GM12878 (cell line): ENCODE results near the gene R3HDM1. TPM values are rescaled to one million over a fixed set of nuclear protein-coding genes. Genes with fewer than 3 reads are reported as not detected.

Source experiments
- ATAC-seq: fragments of 200-7000 bp; cut with Tn5 transposase; 3 replicates; pipeline ENCODE4 v1.9.1; 2020; ENCODE audit warnings: mild to moderate bottlenecking, moderate library complexity
- BruUV-seq: library from RNA; stranded (reverse); fragments of 400-500 nt; replicated peaks from 2 replicates; lab custom pipeline; 2021; lab: Mats Ljungman, UMichigan
- CTCF ChIA-PET: fragments of 300-600 bp; sonication (Branson Sonifier 250); formaldehyde crosslinking; extraction: SDS; loops from one replicate; lab custom pipeline; 2021; ENCODE audit warnings: inconsistent platforms; lab: Yijun Ruan, JAX
- POLR2A ChIA-PET: fragments of 350-600 bp; formaldehyde crosslinking; extraction: SDS; loops from one replicate; lab custom pipeline; 2021; ENCODE audit warnings: inconsistent platforms; lab: Charles Lee
- RAD21 ChIA-PET: fragments of 300-600 bp; sonication (Branson Sonifier 250); formaldehyde crosslinking; loops from one replicate; lab custom pipeline; 2023; ENCODE audit warnings: antibody characterized with exemption; ENCODE audit not compliant: unreplicated experiment; lab: Charles Lee
- SMC1A ChIA-PET: fragments of 300-600 bp; sonication (Branson Sonifier 250); formaldehyde crosslinking; loops from one replicate; lab custom pipeline; 2023; ENCODE audit not compliant: unreplicated experiment, uncharacterized antibody; lab: Charles Lee
- DNase-seq: peaks from one replicate; pipeline ENCODE4 v3.0.0-alpha.2; 2011; ENCODE audit warnings: low read depth, low spot score
- FAIRE-seq: peaks from 3 replicates; lab custom pipeline; 2011; peaks lifted over from hg19 to GRCh38; lab: Jason Lieb, UNC
- H2AFZ ChIP-seq: 2 replicates; pipeline ENCODE4 v1.6.0; 2011; ENCODE audit warnings: low read depth, low read length, control low read depth; ENCODE audit not compliant: control insufficient read depth
- H3K27ac ChIP-seq: 2 replicates; pipeline ENCODE4 v1.5.1; 2011; ENCODE audit warnings: control low read depth; ENCODE audit not compliant: control insufficient read depth, insufficient read depth
- H3K27me3 ChIP-seq, 2 experiments: replicated peaks in 1 of 2; 2 replicates each; pipeline versions ENCODE4 v1.6.0 to v1.6.1; 2011; ENCODE audit warnings: low read length in 1 of 2; ENCODE audit not compliant: control insufficient read depth in 2 of 2, insufficient read depth in 2 of 2
- H3K36me3 ChIP-seq, 2 experiments: 2 replicates each; pipeline ENCODE4 v1.5.1; 2011; ENCODE audit warnings: low read length in 1 of 2; ENCODE audit not compliant: control insufficient read depth in 2 of 2, insufficient read depth in 2 of 2
- H3K4me1 ChIP-seq: 2 replicates; pipeline ENCODE4 v1.6.1; 2011; ENCODE audit warnings: mild to moderate bottlenecking, low read length, moderate library complexity, mixed read lengths; ENCODE audit not compliant: control insufficient read depth, insufficient read depth
- H3K4me2 ChIP-seq: 2 replicates; pipeline ENCODE4 v1.6.0; 2011; ENCODE audit warnings: control low read depth; ENCODE audit not compliant: control insufficient read depth, insufficient read depth
- H3K4me3 ChIP-seq: fragments of 200-600 bp; sonication (generic); 2 replicates; pipeline ENCODE4 v1.5.1; 2016
- H3K79me2 ChIP-seq: 2 replicates; pipeline ENCODE4 v1.6.0; 2011; ENCODE audit warnings: low read length; ENCODE audit not compliant: control insufficient read depth, insufficient read depth
- H3K9ac ChIP-seq: 2 replicates; pipeline ENCODE4 v1.8.0; 2011; ENCODE audit warnings: low read length, control low read depth, mixed read lengths; ENCODE audit not compliant: control insufficient read depth, insufficient read depth
- H3K9me3 ChIP-seq: replicated peaks from 3 replicates; pipeline ENCODE4 v1.5.1; 2011; ENCODE audit warnings: mild to moderate bottlenecking, low read length; ENCODE audit not compliant: control insufficient read depth, insufficient read depth
- H4K20me1 ChIP-seq: 2 replicates; pipeline ENCODE4 v1.6.0; 2011; ENCODE audit not compliant: control insufficient read depth, insufficient read depth
- CBX5 ChIP-seq: sonication (generic); IDR thresholded peaks from 2 replicates; pipeline ENCODE4 v1.6.1; 2016; ENCODE audit warnings: low read depth, moderate library complexity, mild to moderate bottlenecking, inconsistent platforms
- ELK1 ChIP-seq: IDR thresholded peaks from 2 replicates; pipeline ENCODE4 v1.6.1; 2012; ENCODE audit warnings: low read depth, low read length, improper control_type of control experiment
- HCFC1 ChIP-seq: fragments of 150-350 bp; IDR thresholded peaks from 2 replicates; pipeline ENCODE4 v1.6.1; 2014; ENCODE audit warnings: low read length
- IKZF1 ChIP-seq: fragments of 450-650 bp; conservative IDR thresholded peaks from 2 replicates; pipeline ENCODE4 v1.6.1; 2017; ENCODE audit warnings: antibody characterized with exemption, mild to moderate bottlenecking
- NBN ChIP-seq: fragments of 450-650 bp; IDR thresholded peaks from 2 replicates; pipeline ENCODE4 v1.6.1; 2016
- NFIC ChIP-seq: IDR thresholded peaks from 2 replicates; pipeline ENCODE4 v1.6.1; 2012; ENCODE audit warnings: low read depth, mild to moderate bottlenecking, inconsistent platforms, low read length, moderate library complexity
- NFXL1 ChIP-seq: fragments of 450-650 bp; IDR thresholded peaks from 2 replicates; pipeline ENCODE4 v1.6.1; 2017; ENCODE audit warnings: antibody characterized with exemption, mild to moderate bottlenecking, borderline replicate concordance
- NR2C1 ChIP-seq: fragments of 450-650 bp; IDR thresholded peaks from 2 replicates; pipeline ENCODE4 v1.6.1; 2017; ENCODE audit warnings: antibody characterized with exemption, mild to moderate bottlenecking, moderate library complexity
- NR2C2 ChIP-seq: IDR thresholded peaks from 2 replicates; pipeline ENCODE4 v1.6.1; 2011; ENCODE audit warnings: borderline replicate concordance, low read depth; ENCODE audit not compliant: control insufficient read depth, insufficient read length
- PBX3 ChIP-seq: IDR thresholded peaks from 2 replicates; pipeline ENCODE4 v1.6.1; 2011; ENCODE audit warnings: mild to moderate bottlenecking, low read depth, low read length, moderate library complexity; ENCODE audit not compliant: insufficient replicate concordance
- SIN3A ChIP-seq: IDR thresholded peaks from 2 replicates; pipeline ENCODE4 v1.6.1; 2012; ENCODE audit warnings: low read depth, low read length, improper control_type of control experiment
- SMAD1 ChIP-seq: fragments of 450-650 bp; IDR thresholded peaks from 2 replicates; pipeline ENCODE4 v1.6.1; 2018; ENCODE audit warnings: mild to moderate bottlenecking, low read depth; ENCODE audit not compliant: partially characterized antibody
- SMAD5 ChIP-seq: IDR thresholded peaks from 2 replicates; pipeline ENCODE4 v1.6.1; 2016; ENCODE audit warnings: antibody characterized with exemption, low read depth
- TBL1XR1 ChIP-seq: IDR thresholded peaks from 2 replicates; pipeline ENCODE4 v1.6.1; 2012; ENCODE audit warnings: low read depth, low read length, improper control_type of control experiment
- ZNF274 ChIP-seq: IDR thresholded peaks from one replicate; pipeline ENCODE4 v1.8.0; 2011; ENCODE audit not compliant: insufficient read length, insufficient read depth
- WGBS: methylation state at CpG from one replicate; pipeline ENCODE4 v1.1.6; 2016; ENCODE audit warnings: low lambda C conversion rate; ENCODE audit not compliant: insufficient replicate concordance, insufficient coverage; ENCODE audit errors: missing lambda C conversion rate; 5-methylcytosine and 5-hydroxymethylcytosine counted together
- in situ Hi-C: fragments of 300-500 bp; cut with MboI; formaldehyde crosslinking; loops from 9 replicates; pipeline ENCODE4 v1.14.3; 2018; ENCODE audit warnings: mixed read lengths
- intact Hi-C: fragments of 100-400 bp; cut with micrococcal nuclease; formaldehyde crosslinking; loops from one replicate; pipeline ENCODE4 v1.14.2; 2022; ENCODE audit not compliant: unreplicated experiment
- polyA plus RNA-seq, 11 experiments: library from polyadenylated mRNA; depleted of rRNA in 4 of 11; unstranded in 6 of 11; stranded (reverse) in 5 of 11; fragments of >200 nt; fragmentation: Nextera tagmentation in 4 of 11; fragmentation: Illumina TruSeq in 1 of 11; extraction: Ambion mirVana in 4 of 11; extraction: Trizol in 1 of 11; gene quantifications; 1 replicate in 1 of 11; 2 replicates in 10 of 11; pipeline versions ENCODE4 v1.2.1 to v1.2.3, GENCODE V29; 2011 to 2016; ENCODE audit warnings: inconsistent platforms in 2 of 11, missing spikeins in 2 of 11, low read depth in 1 of 11
- total RNA-seq, 4 experiments: library from RNA; depleted of rRNA in 3 of 4; stranded (reverse); fragments of >200 nt in 3 of 4; fragmentation: Illumina TruSeq in 1 of 4; extraction: Trizol in 1 of 4; gene quantifications; 2 replicates each; pipeline versions ENCODE4 v1.2.1 to v1.2.3, GENCODE V29; 2013 to 2021

R3HDM1 gene
- total and polyA plus RNA-seq, 10 of the 15 experiments (the other 5 are each of a cell fraction or from before 2014, with no cell fraction given), result 16.8 to 89.6 (median 47.7) TPM

- H2AFZ ChIP-seq, result no peak overlapping the region
- 32% methylated on average over 2 of the region's 2 CpGs for WGBS
- in situ Hi-C loops, result no loop called here
- H3K9me3 ChIP-seq, result no peaks in the 10 kb centered on the region
- H4K20me1 ChIP-seq, result no peaks in the 10 kb centered on the region
- H3K36me3 ChIP-seq, result peaks cover 0 to 2% of the 10 kb centered on the region in 2 experiments; a peak in 2 of 4 replicates
- ChIA-PET CTCF (interaction anchor here (1.0 to 1.3 kb wide), 2 partner anchors 48 to 609 kb away, joined by 3 read pairs; no protein-coding TSS in a partner anchor), POLR2A (interaction anchor here (1.0 kb wide), 1 partner anchor 44 kb away, joined by 3 read pairs; no protein-coding TSS in a partner anchor), RAD21 (no interaction called here), SMC1A (interaction anchor here (0.7 to 1.1 kb wide), 3 partner anchors 12 to 100 kb away, joined by 3 to 5 read pairs (median 3); no protein-coding TSS in a partner anchor)
- H3K27me3 ChIP-seq, result no peaks in the 10 kb centered on the region
- no peak for DNase-seq
- H3K9ac ChIP-seq, result no peak overlapping the region
- BruUV-seq, result no TSS peak
- no peaks in the 10 kb centered on the region for H3K79me2 ChIP-seq
- H3K4me1 ChIP-seq, result peaks cover 14% of the 10 kb centered on the region
- peak; percentile 39; the same call in 2 of the 3 replicates for ATAC-seq
- TF ChIP-seq NR2C1, result no peak
- no peak for TF ChIP-seq NFXL1
- TF ChIP-seq ELK1, result no peak
- no peak for TF ChIP-seq IKZF1
- TF ChIP-seq TBL1XR1, result no peak
- no peak for TF ChIP-seq SIN3A
- TF ChIP-seq PBX3, result no peak
- TF ChIP-seq NFIC, result no peak
- no peak for TF ChIP-seq SMAD5
- no peak for TF ChIP-seq ZNF274
- TF ChIP-seq CBX5, result no peak
- no peak for TF ChIP-seq SMAD1
- TF ChIP-seq NBN, result no peak
- TF ChIP-seq HCFC1, result no peak
- no peak for TF ChIP-seq NR2C2
- no peak overlapping the region for H3K4me2 ChIP-seq
- no peak overlapping the region for H3K4me3 ChIP-seq
- no peak for FAIRE-seq
- H3K27ac ChIP-seq, result no peak overlapping the region
- intact Hi-C loops, result no loop called here
Measured at GRCh38 chr2:135612319-135612718, 81.0 kb downstream of the R3HDM1 start.
